ENCODE results near the gene FHOD1. TPM values are rescaled to one million over a fixed set of nuclear protein-coding genes. Genes with fewer than 3 reads are reported as not detected.

The FHOD1 gene
- total RNA-seq, 1 donor from 2014 or later, result 119 TPM

GRCh38 chr16:67252609-67253497 lies 5.6 kb upstream of the FHOD1 start:
- Mint-ChIP-seq H3K9me3 (no peaks in the 10 kb centered on the region), H3K27ac (no peak overlapping the region), H3K4me3 (no peak overlapping the region), H3K27me3 (ENCODE audit: insufficient read depth) (peaks cover 6% of the 10 kb centered on the region), H3K36me3 (ENCODE audit: low read depth) (no peaks in the 10 kb centered on the region), H3K4me1 (ENCODE audit: low read depth) (peaks cover 20% of the 10 kb centered on the region)
- DNase-seq (ENCODE audit: low spot score), result no peak
- intact Hi-C loops (cut with micrococcal nuclease), result no loop called here

DNA sequence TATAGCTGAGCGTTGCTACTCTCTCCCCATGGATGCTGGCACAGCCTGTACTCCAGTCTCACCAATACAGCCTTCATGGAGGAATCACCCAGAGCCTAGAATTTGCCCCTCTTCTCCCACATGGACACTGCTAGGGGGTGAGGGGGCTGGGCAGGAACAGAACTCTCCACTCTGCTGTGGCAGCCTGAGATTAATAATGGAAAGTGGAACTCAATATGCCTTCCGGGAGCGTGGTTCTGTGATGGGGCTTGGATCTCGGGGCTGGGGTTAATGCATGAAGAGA lies 2.7 kb upstream of the FHOD1 start:
- Mint-ChIP-seq H3K4me3 (peak overlapping the region; percentile 78), H3K36me3 (ENCODE audit: low read depth) (no peaks in the 10 kb centered on the region), H3K27me3 (ENCODE audit: insufficient read depth) (peaks cover 6% of the 10 kb centered on the region), H3K9me3 (no peaks in the 10 kb centered on the region), H3K27ac (peak overlapping the region; percentile 65), H3K4me1 (ENCODE audit: low read depth) (peaks cover 30% of the 10 kb centered on the region)
- intact Hi-C loops (cut with micrococcal nuclease), result no loop called here
- no peak for DNase-seq (ENCODE audit: low spot score)

GRCh38 chr16:67249178-67250044 lies 2.1 kb upstream of the FHOD1 start:
- DNase-seq (ENCODE audit: low spot score), result no peak
- peaks cover 6% of the 10 kb centered on the region for H3K27me3 Mint-ChIP-seq (ENCODE audit: insufficient read depth)
- peaks cover 36% of the 10 kb centered on the region for H3K4me1 Mint-ChIP-seq (ENCODE audit: low read depth)
- peak overlapping the region; percentile 78 for H3K4me3 Mint-ChIP-seq
- H3K9me3 Mint-ChIP-seq, result no peaks in the 10 kb centered on the region
- H3K36me3 Mint-ChIP-seq (ENCODE audit: low read depth), result no peaks in the 10 kb centered on the region
- intact Hi-C loops (cut with micrococcal nuclease), result loop anchor here (5.0 to 10.0 kb wide), 4 partner anchors 222 to 1075 kb away; partner anchors contain the start of genes CBFB, CTCF and NFATC3
- peak overlapping the region; percentile 65 for H3K27ac Mint-ChIP-seq

- no peaks in the 10 kb centered on the region for H3K36me3 Mint-ChIP-seq (ENCODE audit: low read depth)
- H3K4me3 Mint-ChIP-seq, result peak within 1 kb of the TSS; percentile 85
- H3K27ac Mint-ChIP-seq, result peak within 1 kb of the TSS; percentile 87
- H3K4me1 Mint-ChIP-seq (ENCODE audit: low read depth), result peaks cover 44% of the 10 kb centered on the region
- H3K27me3 Mint-ChIP-seq (ENCODE audit: insufficient read depth), result peaks cover 6% of the 10 kb centered on the region
- no peaks in the 10 kb centered on the region for H3K9me3 Mint-ChIP-seq
- peak; percentile 40 for DNase-seq (ENCODE audit: low spot score)
- intact Hi-C loops (cut with micrococcal nuclease), result loop anchor here (1.0 to 10.0 kb wide), 5 partner anchors 221 to 1076 kb away; partner anchors contain the start of genes CBFB, CTCF and NFATC3
Observed at GRCh38 chr16:67248401-67249177, 1.3 kb upstream of the FHOD1 start, which contains the start of gene SLC9A5. TSS of gene SLC9A5 (plus strand) at chr16:67248979. CDS start at chr16:67249015, 36 bp downstream.

DNA sequence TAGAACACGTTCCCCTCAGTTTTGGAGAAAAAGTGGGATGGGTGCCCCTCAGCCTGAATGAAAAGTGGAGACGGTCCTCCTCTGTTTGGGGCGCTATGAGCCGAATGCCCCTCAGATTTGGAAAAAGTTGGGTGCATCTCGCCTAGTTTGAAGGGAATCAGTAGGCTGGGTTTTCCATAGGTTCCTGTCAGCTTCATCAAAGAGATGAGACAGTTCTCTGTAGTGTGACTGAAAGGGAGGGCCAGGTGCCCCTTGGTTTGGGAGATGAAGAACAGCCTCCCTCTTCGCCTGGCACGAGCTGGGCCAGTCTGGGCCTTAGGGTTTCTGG lies 756 bp upstream of the FHOD1 start:
- peak overlapping the region; percentile 87 for H3K27ac Mint-ChIP-seq
- no peaks in the 10 kb centered on the region for H3K36me3 Mint-ChIP-seq (ENCODE audit: low read depth)

DNA sequence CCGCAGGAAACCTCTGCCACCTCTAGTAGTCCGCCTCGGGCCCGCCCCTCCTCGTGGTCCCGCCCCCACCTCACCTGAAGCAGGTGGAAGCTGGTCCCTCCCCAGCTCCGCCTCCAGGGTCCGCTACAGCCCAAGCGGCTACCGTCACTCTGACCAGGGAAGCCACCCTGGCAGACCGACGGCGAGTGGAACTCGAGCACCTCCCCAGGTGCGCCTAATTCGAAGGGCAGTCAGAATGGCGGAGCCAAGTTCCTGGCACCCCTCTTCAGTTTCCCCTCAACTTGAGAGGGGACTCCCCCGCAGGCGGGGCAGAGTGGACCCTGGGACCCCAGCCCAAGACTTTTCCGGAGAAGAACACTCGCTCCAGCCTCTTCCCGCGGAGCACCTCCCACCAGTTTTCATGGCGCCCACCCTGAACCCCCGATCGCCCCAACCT lies 507 bp downstream of the FHOD1 start:
- peaks cover 2% of the 10 kb centered on the region for H3K36me3 Mint-ChIP-seq (ENCODE audit: low read depth)
- H3K4me1 Mint-ChIP-seq (ENCODE audit: low read depth), result peaks cover 59% of the 10 kb centered on the region
- peaks cover 6% of the 10 kb centered on the region for H3K27me3 Mint-ChIP-seq (ENCODE audit: insufficient read depth)
- H3K9me3 Mint-ChIP-seq, result no peaks in the 10 kb centered on the region
- intact Hi-C loops (cut with micrococcal nuclease), result loop anchor here (1.0 to 10.0 kb wide), 9 partner anchors 33 to 1078 kb away; partner anchors contain the start of genes CBFB, CTCF, E2F4 and FBXL8
- H3K4me3 Mint-ChIP-seq, result peak overlapping the region; percentile 85
- no peak for DNase-seq (ENCODE audit: low spot score)
- peak overlapping the region; percentile 87 for H3K27ac Mint-ChIP-seq

More for the DNA sequence above, 756 bp upstream of the FHOD1 start:
- no peaks in the 10 kb centered on the region for H3K9me3 Mint-ChIP-seq
- intact Hi-C loops (cut with micrococcal nuclease), result loop anchor here (1.0 to 10.0 kb wide), 5 partner anchors 221 to 1077 kb away; partner anchors contain the start of genes CBFB, CTCF and NFATC3
- peaks cover 6% of the 10 kb centered on the region for H3K27me3 Mint-ChIP-seq (ENCODE audit: insufficient read depth)
- H3K4me3 Mint-ChIP-seq, result peak overlapping the region; percentile 85
- no peak for DNase-seq (ENCODE audit: low spot score)
- H3K4me1 Mint-ChIP-seq (ENCODE audit: low read depth), result peaks cover 48% of the 10 kb centered on the region

- peaks cover 6% of the 10 kb centered on the region for H3K27me3 Mint-ChIP-seq (ENCODE audit: insufficient read depth)
- peak; percentile 33 for DNase-seq (ENCODE audit: low spot score)
- peak overlapping the region; percentile 94 for H3K27ac Mint-ChIP-seq
- H3K9me3 Mint-ChIP-seq, result no peaks in the 10 kb centered on the region
- H3K36me3 Mint-ChIP-seq (ENCODE audit: low read depth), result peaks cover 6% of the 10 kb centered on the region
- intact Hi-C loops (cut with micrococcal nuclease), result loop anchor here (2.0 to 10.0 kb wide), 6 partner anchors 63 to 1079 kb away; partner anchors contain the start of genes CBFB, CTCF, GFOD2 and MATCAP1
- peak overlapping the region; percentile 85 for H3K4me3 Mint-ChIP-seq
- peaks cover 64% of the 10 kb centered on the region for H3K4me1 Mint-ChIP-seq (ENCODE audit: low read depth)
Observed at GRCh38 chr16:67246081-67246755, 1.1 kb downstream of the FHOD1 start.

DNA sequence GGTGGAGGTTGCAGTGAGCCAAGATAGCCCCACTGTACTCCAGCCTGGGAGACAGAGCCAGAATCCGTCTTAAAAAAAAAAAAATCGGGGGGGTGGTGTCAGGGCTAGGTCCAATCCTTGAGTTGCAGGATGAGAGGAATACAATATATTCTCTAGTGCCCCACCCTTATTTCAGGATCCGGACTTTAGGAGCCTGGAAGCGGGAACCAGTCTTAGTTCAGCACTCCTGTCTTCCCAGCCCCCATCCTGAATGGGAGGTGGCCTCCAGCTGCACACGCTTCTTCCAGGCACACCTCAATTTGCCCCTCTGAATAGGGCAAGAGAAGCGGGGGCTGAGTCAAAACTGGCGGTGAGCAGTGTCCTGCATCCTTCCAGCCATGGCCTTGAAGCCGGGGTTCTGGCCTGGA lies 1.6 kb downstream of the FHOD1 start:
- peak overlapping the region; percentile 85 for H3K4me3 Mint-ChIP-seq
- intact Hi-C loops (cut with micrococcal nuclease), result loop anchor here (2.0 to 10.0 kb wide), 7 partner anchors 63 to 1079 kb away; partner anchors contain the start of genes ACD, CBFB, CTCF and GFOD2
- peaks cover 6% of the 10 kb centered on the region for H3K27me3 Mint-ChIP-seq (ENCODE audit: insufficient read depth)
- H3K9me3 Mint-ChIP-seq, result no peaks in the 10 kb centered on the region
- H3K4me1 Mint-ChIP-seq (ENCODE audit: low read depth), result peaks cover 66% of the 10 kb centered on the region
- peaks cover 6% of the 10 kb centered on the region for H3K36me3 Mint-ChIP-seq (ENCODE audit: low read depth)
- peak overlapping the region; percentile 94 for H3K27ac Mint-ChIP-seq
- DNase-seq (ENCODE audit: low spot score), result no peak

GRCh38 chr16:67245186-67245585 lies 2.1 kb downstream of the FHOD1 start:
- Mint-ChIP-seq H3K4me1 (ENCODE audit: low read depth) (peaks cover 64% of the 10 kb centered on the region), H3K27me3 (ENCODE audit: insufficient read depth) (peaks cover 4% of the 10 kb centered on the region), H3K4me3 (peak overlapping the region; percentile 85), H3K27ac (peak overlapping the region; percentile 94), H3K9me3 (no peaks in the 10 kb centered on the region), H3K36me3 (ENCODE audit: low read depth) (peaks cover 6% of the 10 kb centered on the region)
- intact Hi-C loops (cut with micrococcal nuclease), result loop anchor here (2.0 to 10.0 kb wide), 5 partner anchors 218 to 1080 kb away; partner anchors contain the start of genes ACD, CBFB, CTCF and NFATC3
- DNase-seq (ENCODE audit: low spot score), result no peak

GRCh38 chr16:67244387-67245185 lies 2.7 kb downstream of the FHOD1 start:
- DNase-seq (ENCODE audit: low spot score), result peak; percentile 80
- peaks cover 3% of the 10 kb centered on the region for H3K27me3 Mint-ChIP-seq (ENCODE audit: insufficient read depth)
- peaks cover 61% of the 10 kb centered on the region for H3K4me1 Mint-ChIP-seq (ENCODE audit: low read depth)
- intact Hi-C loops (cut with micrococcal nuclease), result loop anchor here (1.0 to 10.0 kb wide), 9 partner anchors 8 to 1080 kb away; partner anchors contain the start of genes ACD, ATP6V0D1, CBFB and CTCF
- H3K27ac Mint-ChIP-seq, result peak overlapping the region; percentile 94
- H3K4me3 Mint-ChIP-seq, result peak overlapping the region; percentile 85
- peaks cover 9% of the 10 kb centered on the region for H3K36me3 Mint-ChIP-seq (ENCODE audit: low read depth)
- no peaks in the 10 kb centered on the region for H3K9me3 Mint-ChIP-seq

GRCh38 chr16:67243481-67243880 lies 3.8 kb downstream of the FHOD1 start:
- intact Hi-C loops (cut with micrococcal nuclease), result loop anchor here (10.0 kb wide), 2 partner anchors 841 to 1081 kb away; partner anchors contain the start of gene NFATC3
- Mint-ChIP-seq H3K4me3 (peak overlapping the region; percentile 85), H3K36me3 (ENCODE audit: low read depth) (peaks cover 10% of the 10 kb centered on the region), H3K9me3 (no peaks in the 10 kb centered on the region), H3K4me1 (ENCODE audit: low read depth) (peaks cover 62% of the 10 kb centered on the region), H3K27ac (peak overlapping the region; percentile 94), H3K27me3 (ENCODE audit: insufficient read depth) (no peaks in the 10 kb centered on the region)
- no peak for DNase-seq (ENCODE audit: low spot score)

Data from activated T-helper 1 cell treated with anti-CD3 and anti-CD28 coated beads, Interleukin-12 subunit alpha, Interleukin-12 subunit beta, Interleukin-2, Interleukin-4 antibody, amounts not matched to agents 30 ng/mL and 10 ng/mL and 1 ng/mL, durations not matched to agents 14 hours and 24 hours and 36 hours (primary cell).